RPMI8226 (cell line): ENCODE measurements around the gene PCED1B.
"Not testable (repeated sequence)": the region's sequence is repeated elsewhere in the genome, so short reads cannot be mapped to it uniquely, and the experiment has no call there.

Experiments used
- DNase-seq: peaks from one replicate; pipeline ENCODE4 v3.0.0-alpha.2; 2015

The PCED1B gene

DNA sequence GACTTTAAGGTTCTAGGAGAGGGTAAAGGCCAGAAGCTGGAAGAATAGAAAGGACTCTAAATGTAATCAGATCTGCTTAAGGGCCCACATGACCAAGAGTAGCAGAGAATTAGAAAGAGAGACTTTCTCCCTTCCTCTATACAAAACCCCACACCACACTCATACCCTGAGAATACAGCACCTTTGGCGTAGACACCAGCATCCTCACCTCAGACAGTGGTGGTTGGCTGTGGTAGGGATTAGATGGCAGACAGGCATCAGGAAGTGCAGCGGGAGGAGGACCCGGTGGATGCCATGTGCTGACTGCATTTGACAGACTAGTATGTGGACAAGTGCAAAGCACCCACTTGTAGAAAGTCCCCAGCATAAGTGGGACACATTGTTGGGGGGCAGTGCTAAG lies 98.6 kb downstream of the PCED1B start:
- no peak for DNase-seq

GRCh38 chr12:47182164-47182938 lies 102.9 kb downstream of the PCED1B start:
- DNase-seq = not testable (repeated sequence)

GRCh38 chr12:47184229-47184628 lies 104.8 kb downstream of the PCED1B start:
- DNase-seq = no peak

DNA sequence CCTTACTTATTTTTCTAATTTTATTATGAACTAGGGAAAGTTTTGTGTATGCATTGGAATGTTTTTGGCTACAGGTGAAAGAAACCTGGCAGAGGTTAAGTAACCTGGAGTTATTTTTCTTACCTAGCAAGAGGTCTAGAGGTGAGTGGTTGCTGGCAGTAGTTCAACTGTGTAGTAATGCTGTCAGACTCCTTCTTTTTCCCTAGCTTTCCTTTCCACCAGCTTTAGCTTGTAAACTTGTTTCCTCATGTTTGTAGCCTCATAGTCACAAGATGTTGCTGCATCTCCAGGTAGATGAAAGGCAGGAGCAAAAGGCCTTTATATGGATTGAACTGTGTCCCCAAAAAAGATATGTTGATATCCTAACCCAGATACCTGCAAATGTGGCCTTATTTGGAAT lies 105.4 kb downstream of the PCED1B start:
- no peak for DNase-seq

- DNase-seq = no peak
Measured at GRCh38 chr12:47186246-47186645, 106.8 kb downstream of the PCED1B start.

- peak; percentile 6 for DNase-seq
Measured at GRCh38 chr12:47188576-47189441, 109.4 kb downstream of the PCED1B start.

DNA sequence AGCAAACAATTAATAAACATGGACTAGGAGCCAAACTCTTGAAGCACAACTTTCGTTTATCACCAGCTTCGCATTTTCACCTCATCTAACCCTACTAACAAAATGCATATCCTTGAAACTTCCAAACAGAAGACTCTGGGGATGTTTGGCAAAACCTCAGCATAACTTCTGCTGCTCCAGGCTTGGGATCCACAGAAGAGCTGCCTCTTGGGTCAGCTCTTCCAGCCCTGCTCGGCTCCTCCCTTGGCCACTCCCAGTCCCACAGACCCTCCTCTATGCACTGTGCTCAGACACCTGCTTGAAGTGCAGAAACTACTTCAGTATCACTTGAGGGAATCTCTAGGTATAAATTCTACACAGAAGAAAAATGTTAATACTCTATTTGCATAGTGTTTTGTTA lies 110.3 kb downstream of the PCED1B start:
- DNase-seq = no peak

DNA sequence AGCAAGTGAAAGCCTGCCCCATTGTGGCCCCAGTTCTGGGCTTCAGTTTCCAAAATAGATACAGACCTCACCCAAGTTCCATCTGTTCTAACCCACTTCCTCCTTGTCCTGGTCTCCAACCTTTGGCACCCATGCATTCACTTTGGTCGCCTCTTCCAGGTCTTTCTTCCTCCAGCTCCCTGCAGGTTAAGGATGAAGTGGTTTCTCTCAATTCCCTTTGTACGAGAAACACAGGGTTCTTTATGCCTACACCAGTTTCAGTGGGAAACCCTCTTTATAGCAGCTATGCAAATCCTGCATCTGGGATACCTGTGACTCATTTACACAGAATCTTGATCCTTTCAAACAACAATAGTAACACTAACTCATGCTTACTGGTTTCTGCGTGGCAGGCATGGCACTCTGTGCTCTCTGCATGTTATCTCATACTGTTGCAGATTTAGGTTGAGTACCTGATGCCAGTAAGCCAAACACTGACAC lies 110.9 kb downstream of the PCED1B start:
- no peak for DNase-seq

DNA sequence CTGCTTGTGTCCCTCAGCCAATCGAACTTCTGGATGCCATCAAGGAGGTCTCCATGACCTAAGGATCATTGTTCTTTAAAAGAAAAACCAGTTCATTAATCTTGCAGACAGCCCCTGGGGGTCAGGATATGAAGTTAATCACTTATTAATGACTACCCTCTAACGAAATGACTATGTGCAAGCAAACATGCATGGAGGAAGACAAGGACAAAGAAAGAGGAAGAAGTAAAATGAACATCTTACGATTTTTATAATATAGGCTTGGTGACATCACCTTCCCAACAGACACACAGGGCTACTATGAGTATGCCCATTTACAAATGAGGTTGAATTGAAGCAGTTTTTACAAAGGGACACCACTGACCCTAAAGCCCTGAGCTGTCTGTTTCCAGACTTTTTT lies 111.5 kb downstream of the PCED1B start:
- DNase-seq = no peak

- no peak for DNase-seq
Measured at GRCh38 chr12:47192051-47192450, 112.6 kb downstream of the PCED1B start.

DNA sequence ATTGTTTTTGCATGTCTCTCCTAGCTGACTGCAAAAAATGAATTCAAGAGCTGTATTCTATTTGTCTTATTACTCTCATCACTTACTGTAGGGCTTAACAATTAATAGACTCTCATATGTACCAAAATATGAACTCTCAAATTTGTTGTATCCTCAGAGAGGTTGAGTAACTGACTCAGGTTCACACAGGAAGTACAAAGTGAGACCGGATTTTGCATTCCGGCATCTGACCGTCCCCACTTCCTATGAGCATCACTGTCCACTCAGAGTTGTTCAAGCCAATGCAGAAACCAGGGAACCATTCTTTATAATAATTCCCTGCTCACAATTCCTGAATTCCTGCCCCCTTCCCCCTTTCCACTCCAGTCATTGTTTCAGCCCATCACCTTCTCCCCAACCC lies 113.6 kb downstream of the PCED1B start:
- no peak for DNase-seq

DNA sequence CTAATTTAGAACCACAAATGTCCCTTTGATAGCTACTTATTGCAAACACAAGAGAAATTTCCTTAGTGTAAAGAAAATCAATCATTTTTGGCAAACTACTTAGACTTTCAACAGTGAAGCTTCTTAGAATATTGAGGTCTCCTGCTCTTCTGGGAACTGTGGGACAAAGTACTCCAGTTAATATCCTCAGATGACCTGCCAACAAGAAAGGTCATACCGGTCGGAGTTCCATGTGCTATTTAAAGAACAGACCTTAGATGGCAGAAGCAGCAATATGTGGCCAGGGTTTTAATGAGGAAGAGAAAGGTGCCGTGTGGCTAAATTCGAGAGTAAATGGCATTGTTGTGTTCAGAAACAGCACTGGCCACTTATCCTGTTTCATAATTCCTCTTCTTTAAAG lies 115.1 kb downstream of the PCED1B start:
- DNase-seq = peak; percentile 39

DNA sequence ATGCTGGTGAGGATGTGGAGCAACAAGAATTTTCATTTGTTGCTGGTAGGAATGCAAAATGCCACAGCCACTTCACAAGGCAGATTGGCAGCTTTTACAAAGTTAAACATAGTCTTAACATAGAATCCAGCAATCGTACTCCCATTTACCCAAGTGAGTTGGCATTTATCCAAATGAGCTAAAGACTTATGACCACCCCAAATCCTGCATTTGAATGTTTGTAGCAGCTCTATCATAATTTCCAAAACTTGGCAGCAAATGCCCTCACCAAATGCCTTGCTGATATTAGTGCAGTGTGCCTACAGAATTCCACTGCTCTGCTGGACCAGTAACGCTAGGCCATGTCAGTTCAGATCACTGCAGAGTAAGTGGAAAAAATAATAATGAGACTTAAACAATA lies 121.0 kb downstream of the PCED1B start:
- no peak for DNase-seq

DNA sequence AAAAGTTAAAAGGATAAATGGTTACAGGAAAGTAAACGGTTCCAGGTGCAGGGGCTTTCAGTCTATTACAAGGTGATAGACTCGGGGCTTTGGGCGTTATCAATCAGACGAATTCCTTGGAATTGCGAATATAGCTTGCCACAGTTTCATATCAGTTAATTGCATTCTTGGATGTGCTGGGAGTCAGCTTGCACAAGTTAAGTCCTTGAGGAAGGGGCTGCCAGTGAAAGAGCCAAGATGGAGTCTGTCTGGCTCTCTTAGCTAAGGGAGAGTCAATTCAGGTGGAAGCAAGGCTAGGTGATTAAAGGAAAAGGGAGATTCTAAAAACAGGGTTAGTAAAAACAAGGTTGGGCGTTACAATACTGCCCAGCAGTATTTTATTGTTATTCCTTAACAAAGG lies 121.8 kb downstream of the PCED1B start:
- DNase-seq = not testable (repeated sequence)

DNA sequence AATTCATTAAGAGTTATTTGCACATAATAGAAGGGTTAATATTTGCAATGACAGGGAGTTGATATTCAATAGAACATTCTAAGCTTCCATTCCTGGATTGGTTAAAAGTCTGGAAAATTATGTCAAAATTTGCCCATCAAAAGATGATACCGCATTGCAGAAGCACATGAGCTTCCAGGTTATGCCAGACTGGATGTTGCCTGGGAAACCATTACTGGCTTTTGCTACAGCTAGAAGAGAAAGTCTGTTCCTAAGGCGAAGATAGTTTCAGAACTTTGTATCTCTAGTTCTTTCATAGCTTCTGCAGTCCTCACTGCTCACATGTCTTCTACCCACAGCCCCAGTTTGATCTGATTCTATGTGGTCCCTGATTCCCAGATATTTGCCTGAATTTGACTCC lies 122.8 kb downstream of the PCED1B start:
- no peak for DNase-seq

DNA sequence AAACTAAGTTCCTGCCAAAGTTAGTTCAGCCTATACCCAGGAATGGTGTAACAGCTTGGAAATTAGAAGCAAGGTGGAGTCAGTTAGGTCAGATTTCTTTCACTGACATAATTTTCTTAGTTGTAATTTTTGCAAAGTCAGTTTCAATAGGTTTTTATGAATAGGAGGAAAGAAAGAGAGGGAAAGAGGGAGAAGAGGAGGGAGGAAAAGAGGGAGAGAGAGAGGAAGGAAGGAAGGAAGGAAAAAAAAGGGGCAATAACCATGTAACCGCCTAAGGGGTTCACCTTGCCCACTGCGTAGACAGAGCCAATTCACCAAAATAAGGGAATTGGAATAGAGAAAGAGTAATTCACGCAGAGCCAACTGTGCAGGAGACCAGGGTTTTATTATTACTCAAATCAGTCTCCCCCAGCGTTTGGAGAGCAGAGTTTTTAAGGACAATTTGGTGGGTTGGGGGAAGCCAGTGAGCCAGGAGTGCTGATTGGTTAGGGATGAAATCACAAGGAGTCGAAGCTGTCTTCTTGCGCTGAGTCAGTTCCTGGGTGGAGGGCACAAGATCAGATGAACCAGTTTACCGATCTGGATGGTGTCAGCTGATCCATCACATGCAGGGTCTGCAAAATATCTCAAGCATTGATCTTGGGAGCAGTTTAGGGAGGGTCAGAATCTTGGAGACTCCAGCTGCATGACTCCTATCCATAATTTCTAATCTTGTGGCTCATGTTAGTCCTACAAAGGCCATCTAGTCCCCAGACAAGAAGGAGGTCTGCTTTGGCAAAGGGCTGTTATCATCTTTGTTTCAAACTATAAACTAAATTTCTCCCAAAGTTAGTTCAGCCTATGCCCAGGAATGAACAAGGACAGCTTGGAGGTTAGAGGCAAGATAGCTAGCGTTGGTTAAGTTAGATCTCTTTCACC lies 126.4 kb downstream of the PCED1B start:
- DNase-seq = no peak

GRCh38 chr12:47206450-47207339 lies 127.3 kb downstream of the PCED1B start:
- no peak for DNase-seq

DNA sequence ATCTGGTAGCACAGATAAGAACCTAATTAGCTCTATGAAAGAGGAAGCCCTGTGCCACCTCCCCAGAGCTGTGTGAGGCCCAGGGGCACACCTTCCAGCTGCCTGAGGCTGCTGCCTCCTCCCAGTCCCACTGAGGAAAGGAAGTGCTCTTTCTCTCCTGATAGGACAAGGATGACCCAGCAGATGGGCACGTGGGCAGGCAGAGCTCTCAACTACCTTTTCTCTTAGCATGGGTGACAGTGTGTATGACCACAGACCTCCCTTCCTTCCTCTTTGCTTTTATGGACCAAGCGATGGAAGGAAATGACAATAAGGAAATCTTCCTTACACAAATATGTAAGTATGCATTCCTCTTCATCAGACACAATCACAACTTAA lies 127.9 kb downstream of the PCED1B start:
- peak; percentile 69 for DNase-seq

DNA sequence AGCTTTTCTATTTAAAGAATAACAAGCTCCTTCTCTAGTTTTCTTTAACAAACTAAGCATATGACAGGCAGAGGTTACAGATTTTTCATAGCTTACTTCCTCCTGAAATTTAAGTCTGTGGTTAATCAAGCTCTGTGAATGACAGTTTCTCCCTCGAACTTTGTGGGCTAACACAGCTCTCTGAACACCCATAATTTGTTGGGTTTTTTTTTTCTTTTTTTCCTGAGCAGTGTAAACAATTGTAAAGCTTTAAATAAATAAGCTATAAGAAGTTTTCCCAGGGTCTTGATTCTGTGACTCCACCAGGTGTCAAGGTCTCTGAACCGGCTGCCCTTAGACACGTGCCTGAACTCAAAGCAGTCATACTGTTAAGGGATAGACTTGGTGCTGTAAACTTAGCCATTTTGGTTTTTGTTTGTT lies 128.4 kb downstream of the PCED1B start:
- DNase-seq = no peak

- DNase-seq = no peak
Measured at GRCh38 chr12:47209014-47209413, 129.6 kb downstream of the PCED1B start.

- DNase-seq = no peak
Measured at GRCh38 chr12:47210776-47211175, 131.4 kb downstream of the PCED1B start.

- DNase-seq = no peak
Measured at GRCh38 chr12:47212701-47213039, 133.2 kb downstream of the PCED1B start.
